Measurements from ENCODE around the gene VAC14. TPM values are rescaled to one million over a fixed set of nuclear protein-coding genes. Genes with fewer than 3 reads are reported as not detected.

The VAC14 gene
- total RNA-seq, 1 experiment from 2014 or later = 37.3 TPM

GRCh38 chr16:70786020-70786755 lies 14.8 kb downstream of the VAC14 start:
- no peak for DNase-seq (ENCODE audit: low read depth)

- DNase-seq (ENCODE audit: low read depth) = no peak
Measured at GRCh38 chr16:70784692-70785555, 16.0 kb downstream of the VAC14 start.

GRCh38 chr16:70782237-70782636 lies 18.7 kb downstream of the VAC14 start:
- DNase-seq (ENCODE audit: low read depth) = no peak

- DNase-seq (ENCODE audit: low read depth) = no peak
Measured at GRCh38 chr16:70781800-70782199, 19.2 kb downstream of the VAC14 start.

- DNase-seq (ENCODE audit: low read depth) = no peak
Measured at GRCh38 chr16:70780546-70780945, 20.4 kb downstream of the VAC14 start.

GRCh38 chr16:70779361-70779760 lies 21.6 kb downstream of the VAC14 start:
- no peak for DNase-seq (ENCODE audit: low read depth)

GRCh38 chr16:70778901-70779309 lies 22.1 kb downstream of the VAC14 start:
- peak; percentile 80 for DNase-seq (ENCODE audit: low read depth)

GRCh38 chr16:70777973-70778406 lies 23.0 kb downstream of the VAC14 start:
- peak; percentile 52 for DNase-seq (ENCODE audit: low read depth)

- DNase-seq (ENCODE audit: low read depth) = no peak
Measured at GRCh38 chr16:70777496-70777895, 23.5 kb downstream of the VAC14 start.

- DNase-seq (ENCODE audit: low read depth) = no peak
Measured at GRCh38 chr16:70775399-70775798, 25.6 kb downstream of the VAC14 start.

GRCh38 chr16:70774261-70774660 lies 26.7 kb downstream of the VAC14 start:
- DNase-seq (ENCODE audit: low read depth) = no peak

GRCh38 chr16:70772493-70772892 lies 28.5 kb downstream of the VAC14 start:
- DNase-seq (ENCODE audit: low read depth) = no peak

GRCh38 chr16:70770626-70771552 lies 30.1 kb downstream of the VAC14 start:
- DNase-seq (ENCODE audit: low read depth) = peak; percentile 53

- DNase-seq (ENCODE audit: low read depth) = no peak
Measured at GRCh38 chr16:70770291-70770625, 30.7 kb downstream of the VAC14 start.

GRCh38 chr16:70769761-70770160 lies 31.2 kb downstream of the VAC14 start:
- no peak for DNase-seq (ENCODE audit: low read depth)

GRCh38 chr16:70769131-70769530 lies 31.8 kb downstream of the VAC14 start:
- no peak for DNase-seq (ENCODE audit: low read depth)

- DNase-seq (ENCODE audit: low read depth) = no peak
Measured at GRCh38 chr16:70768203-70768580, 32.8 kb downstream of the VAC14 start.

- DNase-seq (ENCODE audit: low read depth) = peak; percentile 43
Measured at GRCh38 chr16:70767377-70768202, 33.4 kb downstream of the VAC14 start.

GRCh38 chr16:70766658-70767057 lies 34.3 kb downstream of the VAC14 start:
- no peak for DNase-seq (ENCODE audit: low read depth)

- no peak for DNase-seq (ENCODE audit: low read depth)
Measured at GRCh38 chr16:70766176-70766575, 34.8 kb downstream of the VAC14 start.

- no peak for DNase-seq (ENCODE audit: low read depth)
Measured at GRCh38 chr16:70765491-70765890, 35.5 kb downstream of the VAC14 start.

All from Daoy (cell line).